HL-60 (cell line): ENCODE data around the gene CTSL.

Source experiments
- GABPA ChIP-seq: IDR thresholded peaks from 2 replicates; pipeline ENCODE4 v1.6.1; 2012; ENCODE audit warnings: low read depth
- TF ChIP-seq, protein P1 (sequence below): IDR thresholded peaks from one replicate; pipeline ENCODE4 v1.5.1; 2011; ENCODE audit warnings: low read length, control low read depth, inconsistent platforms; ENCODE audit not compliant: insufficient read depth

DNA sequence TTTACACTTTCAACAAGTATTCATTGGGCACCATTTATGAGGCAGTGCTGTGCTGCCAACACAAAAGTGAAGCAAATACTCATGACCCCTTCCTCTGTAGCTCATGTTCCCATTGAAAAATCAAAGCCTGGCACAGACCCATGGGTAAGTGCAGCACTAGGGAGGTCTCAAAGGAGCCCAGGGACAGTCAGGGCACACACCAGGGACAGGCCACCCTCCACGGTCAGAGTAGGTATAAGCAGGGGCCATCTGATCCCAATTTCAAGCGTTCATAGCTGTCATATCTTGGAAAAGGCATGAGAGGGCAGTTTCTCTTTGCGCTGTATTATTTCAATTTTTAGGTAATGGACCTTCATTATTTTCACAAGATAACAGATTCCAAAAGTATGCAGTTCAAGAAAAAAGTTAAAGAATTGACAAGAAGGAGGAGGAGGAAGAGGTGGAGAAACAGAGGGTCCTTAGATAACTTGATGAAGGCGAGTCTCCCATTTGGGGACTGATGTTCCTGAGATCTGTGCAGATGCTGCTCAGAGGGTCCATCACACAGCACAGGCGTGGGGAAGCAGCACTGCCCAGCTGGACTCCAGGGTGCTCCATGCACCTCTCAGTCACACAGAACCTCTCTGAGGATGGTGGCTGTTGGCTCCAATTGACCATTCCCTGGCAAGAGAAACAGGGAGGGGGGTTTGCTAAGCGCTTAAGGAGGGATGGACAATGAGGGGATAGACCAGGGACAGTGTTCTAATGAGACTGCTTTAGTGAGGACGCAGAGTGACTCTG is 7.5 kb downstream of the CTSL start:
- TF ChIP-seq GABPA, result no peak
- TF ChIP-seq, protein P1, sequence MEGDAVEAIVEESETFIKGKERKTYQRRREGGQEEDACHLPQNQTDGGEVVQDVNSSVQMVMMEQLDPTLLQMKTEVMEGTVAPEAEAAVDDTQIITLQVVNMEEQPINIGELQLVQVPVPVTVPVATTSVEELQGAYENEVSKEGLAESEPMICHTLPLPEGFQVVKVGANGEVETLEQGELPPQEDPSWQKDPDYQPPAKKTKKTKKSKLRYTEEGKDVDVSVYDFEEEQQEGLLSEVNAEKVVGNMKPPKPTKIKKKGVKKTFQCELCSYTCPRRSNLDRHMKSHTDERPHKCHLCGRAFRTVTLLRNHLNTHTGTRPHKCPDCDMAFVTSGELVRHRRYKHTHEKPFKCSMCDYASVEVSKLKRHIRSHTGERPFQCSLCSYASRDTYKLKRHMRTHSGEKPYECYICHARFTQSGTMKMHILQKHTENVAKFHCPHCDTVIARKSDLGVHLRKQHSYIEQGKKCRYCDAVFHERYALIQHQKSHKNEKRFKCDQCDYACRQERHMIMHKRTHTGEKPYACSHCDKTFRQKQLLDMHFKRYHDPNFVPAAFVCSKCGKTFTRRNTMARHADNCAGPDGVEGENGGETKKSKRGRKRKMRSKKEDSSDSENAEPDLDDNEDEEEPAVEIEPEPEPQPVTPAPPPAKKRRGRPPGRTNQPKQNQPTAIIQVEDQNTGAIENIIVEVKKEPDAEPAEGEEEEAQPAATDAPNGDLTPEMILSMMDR, result no peak
